GM12878 (cell line): ENCODE measurements around the gene RAB8A.
"Not testable (repeated sequence)": the region's sequence is repeated elsewhere in the genome, so short reads cannot be mapped to it uniquely, and the experiment has no call there.

Experiments used
- BCL11A ChIP-seq: IDR thresholded peaks from 2 replicates; pipeline ENCODE4 v1.6.1; 2011; ENCODE audit warnings: low read depth, low read length
- HDAC6 ChIP-seq: fragments of 200-600 bp; sonication (generic); IDR thresholded peaks from one replicate; pipeline ENCODE4 v1.8.0; 2017; ENCODE audit warnings: antibody characterized with exemption; ENCODE audit not compliant: unreplicated experiment
- NR2C1 ChIP-seq: fragments of 450-650 bp; IDR thresholded peaks from 2 replicates; pipeline ENCODE4 v1.6.1; 2017; ENCODE audit warnings: antibody characterized with exemption, mild to moderate bottlenecking, moderate library complexity
- POLR2AphosphoS2 ChIP-seq: IDR thresholded peaks from 2 replicates; pipeline ENCODE4 v1.6.1; 2011; ENCODE audit warnings: low read depth, mild to moderate bottlenecking, low read length, improper control_type of control experiment, moderate library complexity
- SP1 ChIP-seq: IDR thresholded peaks from one replicate; pipeline ENCODE4 v1.6.1; 2011; ENCODE audit warnings: low read depth, low read length
- TAF1 ChIP-seq: IDR thresholded peaks from 2 replicates; pipeline ENCODE4 v1.6.1; 2011; ENCODE audit warnings: mild to moderate bottlenecking, low read depth, low read length, borderline replicate concordance
- TF ChIP-seq, protein P1 (sequence below): fragments of 450-650 bp; formaldehyde crosslinking; IDR thresholded peaks from 2 replicates; pipeline ENCODE4 v1.5.0; 2022; ENCODE audit warnings: mild to moderate bottlenecking, missing genetic modification characterization
- TF ChIP-seq, protein P2 (sequence below): IDR thresholded peaks from 2 replicates; pipeline ENCODE4 v1.6.1; 2012; ENCODE audit warnings: low read depth, low read length, improper control_type of control experiment
- TF ChIP-seq, protein P3 (sequence below): fragments of 450-650 bp; formaldehyde crosslinking; IDR thresholded peaks from 2 replicates; pipeline ENCODE4 v1.4.0; 2022; ENCODE audit warnings: mild to moderate bottlenecking, moderate library complexity
- TF ChIP-seq, protein P4 (sequence below), 3 experiments: IDR thresholded peaks in 2 of 3; conservative IDR thresholded peaks in 1 of 3; 2 replicates each; pipeline ENCODE4 v1.5.1; 2011; ENCODE audit warnings: low read depth in 3 of 3, low read length in 3 of 3, mild to moderate bottlenecking in 3 of 3, control low read depth in 2 of 3, moderate library complexity in 2 of 3, inconsistent platforms in 1 of 3, mixed read lengths in 1 of 3; ENCODE audit not compliant: control insufficient read depth in 2 of 3, insufficient read depth in 1 of 3; ENCODE audit errors: extremely low read depth in 1 of 3

- TF ChIP-seq NR2C1, SP1, TAF1, POLR2AphosphoS2, HDAC6, BCL11A: not testable (repeated sequence)
- TF ChIP-seq, protein P1, sequence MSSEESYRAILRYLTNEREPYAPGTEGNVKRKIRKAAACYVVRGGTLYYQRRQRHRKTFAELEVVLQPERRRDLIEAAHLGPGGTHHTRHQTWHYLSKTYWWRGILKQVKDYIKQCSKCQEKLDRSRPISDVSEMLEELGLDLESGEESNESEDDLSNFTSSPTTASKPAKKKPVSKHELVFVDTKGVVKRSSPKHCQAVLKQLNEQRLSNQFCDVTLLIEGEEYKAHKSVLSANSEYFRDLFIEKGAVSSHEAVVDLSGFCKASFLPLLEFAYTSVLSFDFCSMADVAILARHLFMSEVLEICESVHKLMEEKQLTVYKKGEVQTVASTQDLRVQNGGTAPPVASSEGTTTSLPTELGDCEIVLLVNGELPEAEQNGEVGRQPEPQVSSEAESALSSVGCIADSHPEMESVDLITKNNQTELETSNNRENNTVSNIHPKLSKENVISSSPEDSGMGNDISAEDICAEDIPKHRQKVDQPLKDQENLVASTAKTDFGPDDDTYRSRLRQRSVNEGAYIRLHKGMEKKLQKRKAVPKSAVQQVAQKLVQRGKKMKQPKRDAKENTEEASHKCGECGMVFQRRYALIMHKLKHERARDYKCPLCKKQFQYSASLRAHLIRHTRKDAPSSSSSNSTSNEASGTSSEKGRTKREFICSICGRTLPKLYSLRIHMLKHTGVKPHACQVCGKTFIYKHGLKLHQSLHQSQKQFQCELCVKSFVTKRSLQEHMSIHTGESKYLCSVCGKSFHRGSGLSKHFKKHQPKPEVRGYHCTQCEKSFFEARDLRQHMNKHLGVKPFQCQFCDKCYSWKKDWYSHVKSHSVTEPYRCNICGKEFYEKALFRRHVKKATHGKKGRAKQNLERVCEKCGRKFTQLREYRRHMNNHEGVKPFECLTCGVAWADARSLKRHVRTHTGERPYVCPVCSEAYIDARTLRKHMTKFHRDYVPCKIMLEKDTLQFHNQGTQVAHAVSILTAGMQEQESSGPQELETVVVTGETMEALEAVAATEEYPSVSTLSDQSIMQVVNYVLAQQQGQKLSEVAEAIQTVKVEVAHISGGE (CRISPR knock-in tag): not testable (repeated sequence)
- TF ChIP-seq, protein P2, sequence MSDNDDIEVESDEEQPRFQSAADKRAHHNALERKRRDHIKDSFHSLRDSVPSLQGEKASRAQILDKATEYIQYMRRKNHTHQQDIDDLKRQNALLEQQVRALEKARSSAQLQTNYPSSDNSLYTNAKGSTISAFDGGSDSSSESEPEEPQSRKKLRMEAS: not testable (repeated sequence)
- TF ChIP-seq, protein P3, sequence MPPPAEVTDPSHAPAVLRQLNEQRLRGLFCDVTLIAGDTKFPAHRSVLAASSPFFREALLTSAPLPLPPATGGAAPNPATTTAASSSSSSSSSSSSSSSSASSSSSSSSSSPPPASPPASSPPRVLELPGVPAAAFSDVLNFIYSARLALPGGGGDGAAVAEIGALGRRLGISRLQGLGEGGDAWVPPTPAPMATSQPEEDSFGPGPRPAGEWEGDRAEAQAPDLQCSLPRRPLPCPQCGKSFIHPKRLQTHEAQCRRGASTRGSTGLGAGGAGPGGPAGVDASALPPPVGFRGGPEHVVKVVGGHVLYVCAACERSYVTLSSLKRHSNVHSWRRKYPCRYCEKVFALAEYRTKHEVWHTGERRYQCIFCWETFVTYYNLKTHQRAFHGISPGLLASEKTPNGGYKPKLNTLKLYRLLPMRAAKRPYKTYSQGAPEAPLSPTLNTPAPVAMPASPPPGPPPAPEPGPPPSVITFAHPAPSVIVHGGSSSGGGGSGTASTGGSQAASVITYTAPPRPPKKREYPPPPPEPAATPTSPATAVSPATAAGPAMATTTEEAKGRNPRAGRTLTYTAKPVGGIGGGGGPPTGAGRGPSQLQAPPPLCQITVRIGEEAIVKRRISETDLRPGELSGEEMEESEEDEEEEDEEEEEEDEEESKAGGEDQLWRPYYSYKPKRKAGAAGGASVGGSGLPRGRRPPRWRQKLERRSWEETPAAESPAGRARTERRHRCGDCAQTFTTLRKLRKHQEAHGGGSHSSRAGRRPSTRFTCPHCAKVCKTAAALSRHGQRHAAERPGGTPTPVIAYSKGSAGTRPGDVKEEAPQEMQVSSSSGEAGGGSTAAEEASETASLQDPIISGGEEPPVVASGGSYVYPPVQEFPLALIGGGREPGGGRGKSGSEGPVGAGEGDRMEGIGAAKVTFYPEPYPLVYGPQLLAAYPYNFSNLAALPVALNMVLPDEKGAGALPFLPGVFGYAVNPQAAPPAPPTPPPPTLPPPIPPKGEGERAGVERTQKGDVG (CRISPR knock-in tag): not testable (repeated sequence)
- TF ChIP-seq, protein P4, sequence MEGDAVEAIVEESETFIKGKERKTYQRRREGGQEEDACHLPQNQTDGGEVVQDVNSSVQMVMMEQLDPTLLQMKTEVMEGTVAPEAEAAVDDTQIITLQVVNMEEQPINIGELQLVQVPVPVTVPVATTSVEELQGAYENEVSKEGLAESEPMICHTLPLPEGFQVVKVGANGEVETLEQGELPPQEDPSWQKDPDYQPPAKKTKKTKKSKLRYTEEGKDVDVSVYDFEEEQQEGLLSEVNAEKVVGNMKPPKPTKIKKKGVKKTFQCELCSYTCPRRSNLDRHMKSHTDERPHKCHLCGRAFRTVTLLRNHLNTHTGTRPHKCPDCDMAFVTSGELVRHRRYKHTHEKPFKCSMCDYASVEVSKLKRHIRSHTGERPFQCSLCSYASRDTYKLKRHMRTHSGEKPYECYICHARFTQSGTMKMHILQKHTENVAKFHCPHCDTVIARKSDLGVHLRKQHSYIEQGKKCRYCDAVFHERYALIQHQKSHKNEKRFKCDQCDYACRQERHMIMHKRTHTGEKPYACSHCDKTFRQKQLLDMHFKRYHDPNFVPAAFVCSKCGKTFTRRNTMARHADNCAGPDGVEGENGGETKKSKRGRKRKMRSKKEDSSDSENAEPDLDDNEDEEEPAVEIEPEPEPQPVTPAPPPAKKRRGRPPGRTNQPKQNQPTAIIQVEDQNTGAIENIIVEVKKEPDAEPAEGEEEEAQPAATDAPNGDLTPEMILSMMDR (IDR thresholded peaks at IDR 0.05 in 2 of 3, conservative IDR thresholded peaks at IDR 0.05 in 1 of 3; ENCODE audit: control insufficient read depth in 2 of 3, extremely low read depth in 1 of 3, insufficient read depth in 1 of 3, low read depth in 3 of 3, low read length in 3 of 3): not testable (repeated sequence)
Measured at GRCh38 chr19:16099314-16099965, 12.2 kb upstream of the RAB8A start.
